Neuronal stem cell (in vitro differentiated cells): Measurements from ENCODE around the gene STK32C.

Experiments used
- DNase-seq: peaks from one replicate; pipeline ENCODE4 v3.0.0-alpha.2; 2013; ENCODE audit warnings: low spot score
- H2AFZ ChIP-seq: one replicate; pipeline ENCODE4 v1.6.1; 2013; ENCODE audit warnings: mild to moderate bottlenecking, low read length, inconsistent platforms
- H2AK5ac ChIP-seq: 2 replicates; pipeline ENCODE4 v1.6.1; 2013; ENCODE audit warnings: low read depth, mild to moderate bottlenecking, inconsistent platforms, low read length, moderate library complexity, mixed read lengths
- H2BK120ac ChIP-seq: 2 replicates; pipeline ENCODE4 v1.6.1; 2013; ENCODE audit warnings: low read depth, mild to moderate bottlenecking, inconsistent platforms, low read length, moderate library complexity, mixed read lengths
- H2BK12ac ChIP-seq: one replicate; pipeline ENCODE4 v1.6.1; 2013; ENCODE audit warnings: low read length, inconsistent platforms
- H2BK15ac ChIP-seq: 2 replicates; pipeline ENCODE4 v1.6.1; 2013; ENCODE audit warnings: mild to moderate bottlenecking, low read length, inconsistent platforms, mixed read lengths
- H2BK5ac ChIP-seq: one replicate; pipeline ENCODE4 v1.6.1; 2013; ENCODE audit warnings: inconsistent platforms, mild to moderate bottlenecking, low read length, moderate library complexity
- H3K14ac ChIP-seq: one replicate; pipeline ENCODE4 v1.6.1; 2013; ENCODE audit warnings: low read length, inconsistent platforms
- H3K18ac ChIP-seq: 2 replicates; pipeline ENCODE4 v1.6.1; 2013; ENCODE audit warnings: low read length, inconsistent platforms
- H3K23ac ChIP-seq: 2 replicates; pipeline ENCODE4 v1.6.1; 2013; ENCODE audit warnings: low read depth, mild to moderate bottlenecking, mixed read lengths, low read length, inconsistent platforms; ENCODE audit not compliant: poor library complexity
- H3K27ac ChIP-seq: replicated peaks from 3 replicates; pipeline ENCODE4 v1.5.1; 2013; ENCODE audit warnings: low read length, inconsistent platforms
- H3K27me3 ChIP-seq, 3 experiments: 2 replicates each; pipeline ENCODE4 v1.6.1; 2013; ENCODE audit warnings: low read length in 3 of 3, mild to moderate bottlenecking in 2 of 3, inconsistent platforms in 1 of 3, low read depth in 1 of 3, mixed read lengths in 1 of 3, moderate library complexity in 1 of 3; ENCODE audit not compliant: control insufficient read depth in 3 of 3, insufficient read depth in 3 of 3
- H3K36me3 ChIP-seq, 2 donors: replicated peaks in 1 of 2; 2 replicates each; pipeline ENCODE4 v1.6.1; 2013; ENCODE audit warnings: low read length in 2 of 2; ENCODE audit not compliant: control insufficient read depth in 2 of 2, insufficient read depth in 2 of 2
- H3K4ac ChIP-seq: 2 replicates; pipeline ENCODE4 v1.6.1; 2013; ENCODE audit warnings: inconsistent platforms, mild to moderate bottlenecking, low read length, moderate library complexity
- H3K4me1 ChIP-seq, 2 donors: 1 replicate in 1 of 2; 2 replicates in 1 of 2; pipeline ENCODE4 v1.6.1; 2013; ENCODE audit warnings: low read length in 2 of 2, low read depth in 1 of 2; ENCODE audit not compliant: control insufficient read depth in 2 of 2, insufficient read depth in 1 of 2
- H3K4me2 ChIP-seq: one replicate; pipeline ENCODE4 v1.6.1; 2013; ENCODE audit warnings: mild to moderate bottlenecking, low read length, inconsistent platforms; ENCODE audit not compliant: insufficient read depth, poor library complexity, severe bottlenecking
- H3K4me3 ChIP-seq, 2 donors: 2 replicates each; pipeline ENCODE4 v1.5.1; 2013; ENCODE audit warnings: low read length in 2 of 2, mild to moderate bottlenecking in 2 of 2, inconsistent platforms in 1 of 2, moderate library complexity in 1 of 2
- H3K79me1 ChIP-seq: one replicate; pipeline ENCODE4 v1.6.1; 2013; ENCODE audit warnings: low read depth, mild to moderate bottlenecking, inconsistent platforms, low read length, moderate library complexity
- H3K9ac ChIP-seq: one replicate; pipeline ENCODE4 v1.6.1; 2013; ENCODE audit warnings: mild to moderate bottlenecking, low read depth, low read length, inconsistent platforms; ENCODE audit not compliant: poor library complexity
- H3K9me3 ChIP-seq, 2 donors: replicated peaks in 1 of 2; 2 replicates each; pipeline versions ENCODE3 to v1.6.1; 2013; ENCODE audit warnings: low read length in 2 of 2, mild to moderate bottlenecking in 2 of 2, inconsistent platforms in 1 of 2, low read depth in 1 of 2, mixed read lengths in 1 of 2, moderate library complexity in 1 of 2; ENCODE audit not compliant: control insufficient read depth in 2 of 2, insufficient read depth in 1 of 2
- H4K8ac ChIP-seq: one replicate; pipeline ENCODE4 v1.6.1; 2013; ENCODE audit warnings: low read depth, mild to moderate bottlenecking, inconsistent platforms, low read length, moderate library complexity
- H4K91ac ChIP-seq: one replicate; pipeline ENCODE4 v1.6.1; 2013; ENCODE audit warnings: low read length, low read depth, mild to moderate bottlenecking, inconsistent platforms; ENCODE audit not compliant: poor library complexity
- WGBS, 2 donors: extraction: QIAGEN DNeasy Blood & Tissue Kit; methylation state at CpG; one replicate each; pipeline ENCODE4 v1.1.7; 2013; ENCODE audit warnings: missing lambda C conversion rate in 2 of 2, mixed read lengths in 1 of 2; ENCODE audit not compliant: insufficient read length in 2 of 2, insufficient replicate concordance in 1 of 2; ENCODE audit errors: extremely low coverage in 2 of 2; 5-methylcytosine and 5-hydroxymethylcytosine counted together

Gene STK32C

GRCh38 chr10:132201111-132201969, 106.4 kb downstream of the STK32C start:
- H3K23ac ChIP-seq, result peak overlapping the region; percentile 43
- DNase-seq, result no peak
- no peak overlapping the region for H2AK5ac ChIP-seq
- peak overlapping the region; percentile 38 for H3K14ac ChIP-seq
- peaks cover 29 to 91% of the 10 kb centered on the region in 2 donors for H3K36me3 ChIP-seq
- H4K91ac ChIP-seq, result peak overlapping the region; percentile 30
- H4K8ac ChIP-seq, result no peak overlapping the region
- H3K4me2 ChIP-seq, result no peak overlapping the region
- H2BK15ac ChIP-seq, result no peak overlapping the region
- H3K9ac ChIP-seq, result peak overlapping the region; percentile 21
- no peaks in the 10 kb centered on the region for H3K4me1 ChIP-seq
- H3K79me1 ChIP-seq, result peaks cover 5% of the 10 kb centered on the region
- no peak overlapping the region for H2AFZ ChIP-seq
- no peak overlapping the region for H3K4me3 ChIP-seq
- H3K27ac ChIP-seq, result no peak overlapping the region
- no peaks in the 10 kb centered on the region for H3K9me3 ChIP-seq
- H2BK12ac ChIP-seq, result no peak overlapping the region
- no peak overlapping the region for H2BK120ac ChIP-seq
- no peak overlapping the region for H3K18ac ChIP-seq
- H3K27me3 ChIP-seq, result no peaks in the 10 kb centered on the region
- no peak overlapping the region for H3K4ac ChIP-seq
- no CpG with 5 or more reads among the region's 35 CpGs for WGBS, 2 donors
- peak overlapping the region; percentile 53 for H2BK5ac ChIP-seq

- Histone ChIP-seq H3K9ac (no peak overlapping the region), H3K27me3 (no peaks in the 10 kb centered on the region), H3K23ac (no peak overlapping the region), H3K4me3 (peak overlapping the region in 1 of 2 donors; percentile 10), H3K4me2 (no peak overlapping the region), H2BK120ac (no peak overlapping the region), H3K9me3 (no peaks in the 10 kb centered on the region), H3K36me3 (peaks cover 35 to 98% of the 10 kb centered on the region in 2 donors), H2AK5ac (no peak overlapping the region), H2BK12ac (no peak overlapping the region), H2AFZ (no peak overlapping the region), H2BK15ac (no peak overlapping the region), H2BK5ac (peak overlapping the region; percentile 82), H3K18ac (peak overlapping the region; percentile 17), H3K27ac (no peak overlapping the region), H3K4me1 (no peaks in the 10 kb centered on the region), H3K4ac (no peak overlapping the region), H4K91ac (no peak overlapping the region), H4K8ac (no peak overlapping the region), H3K14ac (peak overlapping the region; percentile 38), H3K79me1 (peaks cover 5% of the 10 kb centered on the region)
- no CpG with 5 or more reads among the region's 35 CpGs for WGBS, 2 donors
- DNase-seq, result no peak
Observed at GRCh38 chr10:132200344-132201110, 107.2 kb downstream of the STK32C start.

- no peak overlapping the region for H2BK120ac ChIP-seq
- peak overlapping the region; percentile 82 for H2BK5ac ChIP-seq
- H2AFZ ChIP-seq, result no peak overlapping the region
- WGBS, 2 donors, result no CpG with 5 or more reads among the region's 16 CpGs
- H3K9ac ChIP-seq, result no peak overlapping the region
- peak overlapping the region; percentile 48 for H3K18ac ChIP-seq
- H3K4me2 ChIP-seq, result no peak overlapping the region
- H4K8ac ChIP-seq, result no peak overlapping the region
- H3K36me3 ChIP-seq, result peaks cover 35 to 98% of the 10 kb centered on the region in 2 donors
- no peak overlapping the region for H3K23ac ChIP-seq
- H3K79me1 ChIP-seq, result peaks cover 5% of the 10 kb centered on the region
- no peaks in the 10 kb centered on the region for H3K27me3 ChIP-seq
- no peak overlapping the region for H3K27ac ChIP-seq
- no peak overlapping the region for H3K4me3 ChIP-seq
- no peak overlapping the region for H2BK12ac ChIP-seq
- H3K9me3 ChIP-seq, result no peaks in the 10 kb centered on the region
- no peak overlapping the region for H2BK15ac ChIP-seq
- H3K4me1 ChIP-seq, result no peaks in the 10 kb centered on the region
- no peak for DNase-seq
- H3K4ac ChIP-seq, result no peak overlapping the region
- H2AK5ac ChIP-seq, result no peak overlapping the region
- no peak overlapping the region for H3K14ac ChIP-seq
- no peak overlapping the region for H4K91ac ChIP-seq
Observed at GRCh38 chr10:132199854-132200311, 107.9 kb downstream of the STK32C start.
